HEK293 (cell line): ENCODE measurements around the gene CKMT1B.

Source experiments
- CTCF ChIP-seq: fragments of 450-650 bp; formaldehyde crosslinking; IDR thresholded peaks from 2 replicates; pipeline ENCODE4 v1.5.1; 2016; ENCODE audit warnings: missing biosample characterization, missing genetic modification characterization
- REST ChIP-seq: fragments of 450-650 bp; formaldehyde crosslinking; IDR thresholded peaks from 2 replicates; pipeline ENCODE4 v1.5.1; 2016; ENCODE audit warnings: missing biosample characterization, missing genetic modification characterization
- YY2 ChIP-seq: fragments of 450-650 bp; formaldehyde crosslinking; IDR thresholded peaks from 2 replicates; pipeline ENCODE4 v1.5.1; 2016; ENCODE audit warnings: missing biosample characterization, missing genetic modification characterization
- ZNF544 ChIP-seq: fragments of 450-650 bp; formaldehyde crosslinking; IDR thresholded peaks from 2 replicates; pipeline ENCODE4 v1.5.0; 2017; ENCODE audit warnings: missing biosample characterization, missing genetic modification characterization
- ZNF792 ChIP-seq: fragments of 450-650 bp; formaldehyde crosslinking; IDR thresholded peaks from 2 replicates; pipeline ENCODE4 v1.5.1; 2016; ENCODE audit warnings: missing biosample characterization, missing genetic modification characterization

GRCh38 chr15:43552256-43552655, 41.6 kb upstream of the CKMT1B start:
- TF ChIP-seq REST (tag by site-specific recombination): no peak
- no peak for TF ChIP-seq CTCF (tag by site-specific recombination)
- TF ChIP-seq ZNF544 (tag by site-specific recombination): no peak
- TF ChIP-seq YY2 (tag by site-specific recombination): no peak
- TF ChIP-seq ZNF792 (tag by site-specific recombination): no peak
